ENCODE data around the gene HEPACAM.

HEPACAM gene

DNA sequence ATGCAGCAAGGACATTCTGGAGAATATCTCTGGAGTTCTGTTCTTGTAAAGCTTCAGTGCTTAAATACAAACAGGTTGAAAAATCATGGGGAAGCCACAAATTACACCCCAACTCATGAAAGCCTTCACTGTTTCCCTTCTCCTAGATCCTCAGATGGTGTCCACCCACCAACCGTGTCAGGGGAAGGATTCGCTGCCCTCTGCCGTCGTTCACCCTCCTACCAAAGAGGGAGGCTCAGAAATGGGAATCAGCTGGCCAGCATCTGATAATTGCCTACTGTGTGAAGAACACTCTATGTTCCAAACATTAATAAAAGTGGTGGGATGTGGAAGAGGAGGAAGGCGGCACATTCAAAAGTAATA is 7.4 kb upstream of the HEPACAM start:
- Histone ChIP-seq H3K4me1 (ENCODE audit: control insufficient read depth, insufficient read depth, low read length, unreplicated experiment) (no peaks in the 10 kb centered on the region), H3K79me2 (ENCODE audit: control insufficient read depth, insufficient read depth, low read length, unreplicated experiment) (no peaks in the 10 kb centered on the region), H2AFZ (ENCODE audit: low read length, unreplicated experiment) (no peak overlapping the region), H3K27me3 (ENCODE audit: insufficient read depth, low read length) (no peaks in the 10 kb centered on the region), H3K27ac (ENCODE audit: low read depth, low read length) (no peak overlapping the region), H3K4me3 (ENCODE audit: low read depth, low read length) (no peak overlapping the region), H3K36me3 (ENCODE audit: insufficient read depth, low read length) (no peaks in the 10 kb centered on the region)

DNA sequence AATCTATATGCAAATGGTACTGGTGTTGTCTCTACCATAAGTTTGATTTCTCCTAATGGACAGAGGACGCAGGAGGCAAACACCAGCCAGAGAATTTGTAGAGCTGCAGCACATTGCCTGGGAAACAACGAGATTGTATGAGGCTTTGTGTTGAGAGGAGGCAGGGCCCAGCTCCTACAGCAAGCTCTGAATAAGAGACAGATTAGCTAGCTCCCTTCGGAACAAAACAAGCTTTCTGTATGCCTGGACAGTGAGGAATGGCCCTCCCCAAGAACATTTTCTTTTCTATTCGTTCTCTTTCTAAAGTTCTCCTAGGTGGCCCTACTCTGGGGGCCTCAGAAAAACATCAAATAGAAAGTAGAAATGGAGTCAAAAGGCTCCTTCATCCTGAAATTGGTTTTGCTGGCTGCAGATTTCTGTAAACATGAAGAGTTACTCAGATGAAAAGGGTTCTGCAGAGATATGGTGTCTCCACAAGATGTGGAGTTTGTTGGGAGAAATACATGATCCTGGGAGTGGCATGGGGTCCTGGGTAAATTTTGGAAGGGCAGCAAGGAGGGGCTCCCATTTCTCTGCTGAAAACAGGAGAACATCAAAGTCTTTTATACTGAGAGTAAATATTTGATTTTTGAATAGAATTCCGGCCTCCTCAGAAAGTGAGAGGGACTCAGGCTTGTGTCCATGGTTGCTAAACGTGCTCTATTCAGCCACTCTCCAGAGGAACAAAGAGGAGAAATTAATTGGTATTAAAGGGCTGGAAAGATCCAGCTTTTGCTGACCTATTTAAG is 6.8 kb upstream of the HEPACAM start:
- Histone ChIP-seq H3K36me3 (ENCODE audit: insufficient read depth, low read length) (no peaks in the 10 kb centered on the region), H3K4me1 (ENCODE audit: control insufficient read depth, insufficient read depth, low read length, unreplicated experiment) (no peaks in the 10 kb centered on the region), H3K27me3 (ENCODE audit: insufficient read depth, low read length) (no peaks in the 10 kb centered on the region), H2AFZ (ENCODE audit: low read length, unreplicated experiment) (no peak overlapping the region), H3K27ac (ENCODE audit: low read depth, low read length) (no peak overlapping the region), H3K79me2 (ENCODE audit: control insufficient read depth, insufficient read depth, low read length, unreplicated experiment) (no peaks in the 10 kb centered on the region), H3K4me3 (ENCODE audit: low read depth, low read length) (no peak overlapping the region)

DNA sequence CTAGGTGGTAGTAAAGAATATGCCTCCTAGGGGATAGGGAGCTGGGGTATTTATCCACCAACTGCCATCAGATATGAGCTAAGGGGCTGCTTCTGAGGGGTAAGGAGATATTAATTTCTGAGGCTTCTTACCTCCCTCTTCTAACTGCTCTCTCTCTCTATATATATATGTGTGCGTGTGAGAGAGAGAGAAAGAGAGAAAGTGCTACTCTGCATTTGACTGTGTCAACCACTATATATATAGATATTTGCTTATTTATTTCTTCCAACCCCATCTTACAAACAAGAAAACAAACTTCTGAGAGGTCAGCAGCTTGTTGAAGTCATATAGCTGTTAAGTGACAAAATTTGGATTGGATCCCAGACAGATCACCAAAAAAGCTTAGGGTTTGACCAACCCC is 5.9 kb upstream of the HEPACAM start:
- H2AFZ ChIP-seq (ENCODE audit: low read length, unreplicated experiment) = no peak overlapping the region
- H3K27me3 ChIP-seq (ENCODE audit: insufficient read depth, low read length) = no peaks in the 10 kb centered on the region
- H3K27ac ChIP-seq (ENCODE audit: low read depth, low read length) = no peak overlapping the region
- H3K36me3 ChIP-seq (ENCODE audit: insufficient read depth, low read length) = no peaks in the 10 kb centered on the region
- H3K4me1 ChIP-seq (ENCODE audit: control insufficient read depth, insufficient read depth, low read length, unreplicated experiment) = no peaks in the 10 kb centered on the region
- H3K4me3 ChIP-seq (ENCODE audit: low read depth, low read length) = no peak overlapping the region
- no peaks in the 10 kb centered on the region for H3K79me2 ChIP-seq (ENCODE audit: control insufficient read depth, insufficient read depth, low read length, unreplicated experiment)

DNA sequence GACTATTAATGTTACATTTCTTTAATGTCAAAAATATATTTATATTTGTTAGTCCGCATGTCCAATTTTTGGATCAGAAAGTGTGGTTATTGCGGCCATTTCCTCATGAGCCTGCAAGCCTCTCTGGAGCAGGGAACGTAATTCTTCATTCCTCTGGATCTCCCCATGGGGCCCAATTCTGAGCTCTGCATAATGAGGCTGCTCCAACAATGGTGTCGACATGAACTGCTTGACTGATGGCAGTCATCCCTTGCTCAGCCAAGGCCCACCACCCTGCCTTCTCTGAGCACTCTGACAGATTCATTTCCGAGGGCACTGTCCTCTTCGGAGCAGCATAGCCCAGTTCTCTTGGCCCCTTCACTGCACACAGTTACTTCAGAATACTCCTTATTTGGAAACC is 3.1 kb upstream of the HEPACAM start:
- H3K79me2 ChIP-seq (ENCODE audit: control insufficient read depth, insufficient read depth, low read length, unreplicated experiment) = no peaks in the 10 kb centered on the region
- H3K27ac ChIP-seq (ENCODE audit: low read depth, low read length) = no peak overlapping the region
- H3K4me3 ChIP-seq (ENCODE audit: low read depth, low read length) = no peak overlapping the region
- no peaks in the 10 kb centered on the region for H3K36me3 ChIP-seq (ENCODE audit: insufficient read depth, low read length)
- no peaks in the 10 kb centered on the region for H3K27me3 ChIP-seq (ENCODE audit: insufficient read depth, low read length)
- no peak overlapping the region for H2AFZ ChIP-seq (ENCODE audit: low read length, unreplicated experiment)
- peaks cover 14% of the 10 kb centered on the region for H3K4me1 ChIP-seq (ENCODE audit: control insufficient read depth, insufficient read depth, low read length, unreplicated experiment)

DNA sequence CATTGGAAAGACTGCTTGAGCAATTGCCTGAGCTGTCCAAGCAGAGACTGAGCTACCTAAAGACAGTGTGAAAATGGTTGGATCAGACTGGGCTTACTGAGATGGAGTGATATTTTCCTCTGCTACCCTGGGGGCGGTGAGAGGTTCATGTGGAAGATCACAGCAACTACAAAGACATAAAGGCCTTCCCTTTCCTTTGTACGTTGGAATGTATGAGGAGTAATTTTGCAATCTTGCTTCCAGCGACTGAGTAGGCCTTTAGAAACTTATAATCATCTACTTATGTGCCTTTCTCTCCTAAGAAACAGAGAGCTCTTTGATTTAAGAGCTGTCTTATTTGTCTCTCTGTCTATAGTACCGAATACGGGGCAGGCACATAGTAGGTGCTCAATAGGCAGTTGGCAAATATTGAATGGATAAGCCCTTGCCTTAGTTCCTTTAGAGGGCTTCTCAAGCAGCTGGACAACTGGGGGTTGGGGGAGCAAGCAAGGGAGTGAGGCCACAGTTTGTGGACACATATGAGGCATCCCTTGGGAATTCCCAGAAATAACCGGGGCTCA is 2.4 kb upstream of the HEPACAM start:
- Histone ChIP-seq H3K4me1 (ENCODE audit: control insufficient read depth, insufficient read depth, low read length, unreplicated experiment) (peaks cover 17% of the 10 kb centered on the region), H3K4me3 (ENCODE audit: low read depth, low read length) (no peak overlapping the region), H3K27ac (ENCODE audit: low read depth, low read length) (no peak overlapping the region), H3K27me3 (ENCODE audit: insufficient read depth, low read length) (no peaks in the 10 kb centered on the region), H2AFZ (ENCODE audit: low read length, unreplicated experiment) (no peak overlapping the region), H3K79me2 (ENCODE audit: control insufficient read depth, insufficient read depth, low read length, unreplicated experiment) (no peaks in the 10 kb centered on the region), H3K36me3 (ENCODE audit: insufficient read depth, low read length) (no peaks in the 10 kb centered on the region)

DNA sequence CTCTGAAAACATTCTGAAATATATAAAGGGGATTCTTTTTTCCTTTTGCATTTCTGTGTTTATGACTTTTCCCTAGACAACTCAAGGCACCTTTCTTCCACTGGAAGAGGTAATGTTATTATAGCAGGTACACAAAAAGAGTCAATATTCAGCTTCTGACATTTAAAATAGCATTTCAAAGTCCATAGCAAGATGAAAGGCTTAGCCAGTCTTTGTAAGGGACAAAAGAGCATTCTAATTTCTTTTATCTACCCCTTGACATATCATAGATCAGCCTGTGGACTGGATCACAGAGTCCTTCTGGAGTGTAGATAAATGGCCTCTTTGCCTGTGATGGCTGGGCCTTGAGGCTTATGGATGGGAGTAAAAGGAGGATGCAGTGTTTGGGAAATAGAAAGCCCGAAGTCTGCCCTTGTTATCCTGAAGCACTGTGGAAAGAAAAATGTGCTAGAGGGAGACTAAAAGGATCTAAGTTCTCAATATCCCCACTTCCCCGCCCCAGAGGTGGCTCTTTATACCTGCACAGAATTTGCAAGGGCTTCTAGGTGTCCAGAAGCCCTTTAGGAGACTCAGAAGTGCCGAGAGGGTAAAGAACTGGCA is 1.6 kb upstream of the HEPACAM start:
- Histone ChIP-seq H3K4me1 (ENCODE audit: control insufficient read depth, insufficient read depth, low read length, unreplicated experiment) (peaks cover 17% of the 10 kb centered on the region), H3K27ac (ENCODE audit: low read depth, low read length) (no peak overlapping the region), H3K4me3 (ENCODE audit: low read depth, low read length) (no peak overlapping the region), H3K79me2 (ENCODE audit: control insufficient read depth, insufficient read depth, low read length, unreplicated experiment) (no peaks in the 10 kb centered on the region), H3K27me3 (ENCODE audit: insufficient read depth, low read length) (no peaks in the 10 kb centered on the region), H2AFZ (ENCODE audit: low read length, unreplicated experiment) (no peak overlapping the region), H3K36me3 (ENCODE audit: insufficient read depth, low read length) (no peaks in the 10 kb centered on the region)

DNA sequence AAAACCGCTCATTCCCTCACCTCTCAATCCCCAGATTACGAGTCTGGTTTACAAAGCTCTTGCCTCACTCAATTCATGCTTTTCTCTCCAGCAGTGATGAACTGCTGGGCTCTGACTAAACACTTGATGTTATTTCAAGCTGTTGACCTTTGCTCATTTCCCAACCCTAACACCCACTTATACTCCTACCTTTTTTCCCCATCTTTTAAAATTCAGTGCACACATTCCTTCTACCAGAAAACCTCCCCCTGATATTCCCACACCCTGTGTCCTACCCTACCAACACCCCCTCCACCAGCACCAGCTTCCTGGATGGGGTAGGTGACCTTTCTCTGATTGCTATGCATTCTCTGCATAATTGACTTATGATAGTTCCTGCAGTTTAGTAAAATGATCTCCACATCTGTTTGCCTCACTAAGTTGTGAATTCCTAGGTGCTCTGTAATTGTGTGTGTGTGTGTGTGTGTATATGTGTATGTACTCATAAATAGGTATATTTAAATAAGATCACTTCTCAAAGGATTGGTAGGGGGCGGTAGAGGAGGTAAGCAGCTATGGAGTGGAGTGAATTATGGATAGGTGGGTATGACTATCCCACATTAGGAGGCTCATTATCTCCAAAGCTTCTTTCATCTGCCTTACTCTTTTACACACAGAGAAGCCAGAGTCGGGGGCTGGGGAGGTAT is 842 bp downstream of the HEPACAM start:
- peak overlapping the region; percentile 40; the same call in 1 of the 2 replicates for H3K4me3 ChIP-seq (ENCODE audit: low read depth, low read length)
- H3K27ac ChIP-seq (ENCODE audit: low read depth, low read length) = peak overlapping the region; percentile 52
- H3K27me3 ChIP-seq (ENCODE audit: insufficient read depth, low read length) = no peaks in the 10 kb centered on the region
- no peaks in the 10 kb centered on the region for H3K36me3 ChIP-seq (ENCODE audit: insufficient read depth, low read length)
- peak overlapping the region; percentile 67 for H2AFZ ChIP-seq (ENCODE audit: low read length, unreplicated experiment)
- H3K4me1 ChIP-seq (ENCODE audit: control insufficient read depth, insufficient read depth, low read length, unreplicated experiment) = peaks cover 17% of the 10 kb centered on the region
- no peaks in the 10 kb centered on the region for H3K79me2 ChIP-seq (ENCODE audit: control insufficient read depth, insufficient read depth, low read length, unreplicated experiment)

DNA sequence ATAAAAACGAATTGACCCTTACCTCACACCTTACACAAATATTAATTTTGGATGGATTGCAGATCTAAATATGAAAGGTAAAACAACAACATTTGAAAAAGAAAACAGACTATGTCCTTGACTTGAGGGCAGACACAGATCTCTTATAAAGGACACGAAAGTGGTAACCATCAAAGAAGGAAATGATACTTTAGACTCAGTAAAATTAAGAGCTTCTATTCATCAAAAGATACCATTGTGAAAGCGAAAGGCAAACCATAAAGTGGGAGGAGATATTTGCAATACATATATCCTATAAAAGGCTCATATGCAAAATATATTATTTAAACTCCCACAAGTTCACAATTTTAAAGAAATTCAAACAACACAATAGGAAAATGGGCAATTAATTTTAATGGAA is 5.0 kb downstream of the HEPACAM start:
- Histone ChIP-seq H3K27me3 (ENCODE audit: insufficient read depth, low read length) (no peaks in the 10 kb centered on the region), H3K36me3 (ENCODE audit: insufficient read depth, low read length) (no peaks in the 10 kb centered on the region), H3K4me1 (ENCODE audit: control insufficient read depth, insufficient read depth, low read length, unreplicated experiment) (peaks cover 17% of the 10 kb centered on the region), H3K4me3 (ENCODE audit: low read depth, low read length) (no peak overlapping the region), H2AFZ (ENCODE audit: low read length, unreplicated experiment) (no peak overlapping the region), H3K27ac (ENCODE audit: low read depth, low read length) (no peak overlapping the region), H3K79me2 (ENCODE audit: control insufficient read depth, insufficient read depth, low read length, unreplicated experiment) (no peaks in the 10 kb centered on the region)

DNA sequence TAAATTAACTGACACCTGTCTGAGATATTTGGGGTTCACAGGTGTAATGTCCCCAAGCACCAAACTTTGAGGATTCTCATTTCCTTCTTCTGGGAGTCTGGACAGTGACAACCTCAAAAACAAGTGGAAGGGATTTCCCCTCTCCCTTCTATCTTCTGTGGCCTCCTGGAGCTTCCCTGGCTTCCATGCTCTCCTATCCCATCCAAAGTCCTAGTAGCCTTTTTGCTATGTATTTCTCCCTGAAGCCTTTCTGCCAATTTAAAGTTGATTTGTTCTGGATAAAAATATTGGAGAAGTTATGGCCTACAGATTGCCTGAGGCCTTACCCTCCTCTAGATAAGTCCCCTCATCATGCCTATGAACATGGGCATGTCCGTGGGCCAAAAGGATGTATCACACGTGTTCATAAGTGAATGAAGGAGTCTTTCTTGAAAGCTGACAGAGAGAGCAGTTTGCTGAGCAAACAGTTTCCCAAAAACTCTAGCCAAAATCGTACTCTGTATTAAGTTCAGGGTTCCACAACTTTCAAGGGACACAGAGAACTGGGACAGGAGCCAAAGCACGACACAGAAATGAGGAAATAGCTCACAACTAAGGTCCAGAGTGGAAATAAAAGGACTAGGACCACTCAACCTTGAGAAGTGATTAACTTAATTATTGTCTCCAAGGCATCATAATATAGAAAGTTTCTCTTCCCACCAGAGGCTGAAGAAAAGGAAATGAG is 6.7 kb downstream of the HEPACAM start:
- Histone ChIP-seq H3K36me3 (ENCODE audit: insufficient read depth, low read length) (no peaks in the 10 kb centered on the region), H3K27me3 (ENCODE audit: insufficient read depth, low read length) (no peaks in the 10 kb centered on the region), H2AFZ (ENCODE audit: low read length, unreplicated experiment) (no peak overlapping the region), H3K4me3 (ENCODE audit: low read depth, low read length) (no peak overlapping the region), H3K27ac (ENCODE audit: low read depth, low read length) (no peak overlapping the region), H3K4me1 (ENCODE audit: control insufficient read depth, insufficient read depth, low read length, unreplicated experiment) (peaks cover 4% of the 10 kb centered on the region), H3K79me2 (ENCODE audit: control insufficient read depth, insufficient read depth, low read length, unreplicated experiment) (no peaks in the 10 kb centered on the region)

DNA sequence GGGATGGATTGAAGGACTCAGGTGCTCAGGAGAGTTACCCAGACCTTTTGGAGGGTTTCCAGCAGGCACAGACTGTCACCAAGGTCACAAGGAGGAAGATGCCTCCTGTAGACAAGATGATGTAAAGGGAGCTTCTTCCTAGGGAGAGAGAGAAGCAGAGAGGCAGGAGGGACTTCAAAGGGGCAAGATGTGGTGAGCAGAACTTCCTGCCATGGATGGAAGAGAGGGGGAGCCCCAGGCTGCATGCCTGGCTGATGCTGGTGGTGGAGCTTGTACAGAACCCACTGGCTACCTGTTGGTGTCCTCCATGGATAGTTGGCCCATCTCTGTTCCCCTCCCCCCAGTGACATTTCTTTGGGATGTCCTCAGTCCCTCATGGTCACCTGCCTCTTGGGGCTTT is 12.6 kb downstream of the HEPACAM start:
- no peaks in the 10 kb centered on the region for H3K27me3 ChIP-seq (ENCODE audit: insufficient read depth, low read length)
- no peak overlapping the region for H3K4me3 ChIP-seq (ENCODE audit: low read depth, low read length)
- no peaks in the 10 kb centered on the region for H3K4me1 ChIP-seq (ENCODE audit: control insufficient read depth, insufficient read depth, low read length, unreplicated experiment)
- no peaks in the 10 kb centered on the region for H3K79me2 ChIP-seq (ENCODE audit: control insufficient read depth, insufficient read depth, low read length, unreplicated experiment)
- no peak overlapping the region for H3K27ac ChIP-seq (ENCODE audit: low read depth, low read length)
- no peak overlapping the region for H2AFZ ChIP-seq (ENCODE audit: low read length, unreplicated experiment)
- no peaks in the 10 kb centered on the region for H3K36me3 ChIP-seq (ENCODE audit: insufficient read depth, low read length)
